GM13977 (cell line): ENCODE data around the gene MLN.

Experiments used
- DNase-seq: peaks from one replicate; pipeline ENCODE4 v3.0.0; 2012; ENCODE audit warnings: low spot score
- CTCF ChIP-seq: IDR thresholded peaks from 2 replicates; pipeline ENCODE4 v1.5.1; 2012; ENCODE audit warnings: mild to moderate bottlenecking, control low read depth; ENCODE audit not compliant: insufficient read depth; ENCODE audit errors: extremely low read depth, missing control alignments
- in situ Hi-C: fragments of 300-500 bp; cut with MboI; formaldehyde crosslinking; loops from one replicate; pipeline ENCODE4 v1.12.0; 2022; ENCODE audit warnings: low sequenced_read_pairs, low pct_unique_long_range_greater_than_20kb, mixed read lengths, inconsistent platforms; ENCODE audit not compliant: unreplicated experiment

MLN gene

GRCh38 chr6:33841868-33842267 lies 38.1 kb upstream of the MLN start:
- no peak for DNase-seq
- in situ Hi-C loops: no loop called here
- TF ChIP-seq CTCF: no peak

- in situ Hi-C loops: no loop called here
- TF ChIP-seq CTCF: no peak
- DNase-seq: no peak
These were observed 37.3 kb upstream of the MLN start for GRCh38 chr6:33841070-33841469.

- TF ChIP-seq CTCF: no peak
- in situ Hi-C loops: no loop called here
- DNase-seq: peak; percentile 71
These were observed 36.5 kb upstream of the MLN start for GRCh38 chr6:33840048-33840926.

GRCh38 chr6:33839399-33840047 lies 35.7 kb upstream of the MLN start:
- no peak for DNase-seq
- in situ Hi-C loops: no loop called here
- no peak for TF ChIP-seq CTCF

GRCh38 chr6:33838983-33839382 lies 35.2 kb upstream of the MLN start:
- DNase-seq: no peak
- no peak for TF ChIP-seq CTCF
- in situ Hi-C loops: no loop called here

- no peak for DNase-seq
- in situ Hi-C loops: no loop called here
- TF ChIP-seq CTCF: no peak
These were observed 34.3 kb upstream of the MLN start for GRCh38 chr6:33837971-33838665.
